ENCODE data around the gene NAALADL2.

DNA sequence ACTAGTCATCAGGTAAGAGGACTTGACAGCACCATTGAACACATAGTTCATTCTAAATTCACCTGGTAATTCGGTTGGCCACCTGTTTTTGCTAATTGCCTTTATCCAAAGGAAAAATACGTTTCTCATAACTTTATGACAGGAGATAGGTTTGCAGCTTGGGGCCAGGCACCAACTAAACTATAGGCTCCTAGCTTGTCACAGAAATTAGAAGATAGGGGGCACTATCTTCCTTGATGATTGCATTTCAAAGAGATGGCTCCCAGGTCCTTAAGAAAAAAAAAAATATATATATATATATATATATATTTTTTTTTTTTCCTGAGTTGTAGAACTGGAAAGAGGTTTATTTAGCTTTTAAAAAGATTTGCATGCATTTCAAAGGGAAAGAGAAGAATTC lies 563.6 kb downstream of the NAALADL2 start:
- TF ChIP-seq, protein P1, sequence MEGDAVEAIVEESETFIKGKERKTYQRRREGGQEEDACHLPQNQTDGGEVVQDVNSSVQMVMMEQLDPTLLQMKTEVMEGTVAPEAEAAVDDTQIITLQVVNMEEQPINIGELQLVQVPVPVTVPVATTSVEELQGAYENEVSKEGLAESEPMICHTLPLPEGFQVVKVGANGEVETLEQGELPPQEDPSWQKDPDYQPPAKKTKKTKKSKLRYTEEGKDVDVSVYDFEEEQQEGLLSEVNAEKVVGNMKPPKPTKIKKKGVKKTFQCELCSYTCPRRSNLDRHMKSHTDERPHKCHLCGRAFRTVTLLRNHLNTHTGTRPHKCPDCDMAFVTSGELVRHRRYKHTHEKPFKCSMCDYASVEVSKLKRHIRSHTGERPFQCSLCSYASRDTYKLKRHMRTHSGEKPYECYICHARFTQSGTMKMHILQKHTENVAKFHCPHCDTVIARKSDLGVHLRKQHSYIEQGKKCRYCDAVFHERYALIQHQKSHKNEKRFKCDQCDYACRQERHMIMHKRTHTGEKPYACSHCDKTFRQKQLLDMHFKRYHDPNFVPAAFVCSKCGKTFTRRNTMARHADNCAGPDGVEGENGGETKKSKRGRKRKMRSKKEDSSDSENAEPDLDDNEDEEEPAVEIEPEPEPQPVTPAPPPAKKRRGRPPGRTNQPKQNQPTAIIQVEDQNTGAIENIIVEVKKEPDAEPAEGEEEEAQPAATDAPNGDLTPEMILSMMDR (IDR thresholded peaks at IDR 0.05): no peak
- no peak for TF ChIP-seq EZH2 (IDR thresholded peaks at IDR 0.05; ENCODE audit: borderline replicate concordance, insufficient read depth, low read depth, low read length, poor library complexity, severe bottlenecking)

Data from B cell (primary cell).